GM12878 (cell line): ENCODE measurements around the gene CHKA. TPM values are rescaled to one million over a fixed set of nuclear protein-coding genes. Genes with fewer than 3 reads are reported as not detected.

Experiments used
- ATAC-seq: fragments of 200-7000 bp; cut with Tn5 transposase; 3 replicates; pipeline ENCODE4 v1.9.1; 2020; ENCODE audit warnings: mild to moderate bottlenecking, moderate library complexity
- BruUV-seq: library from RNA; stranded (reverse); fragments of 400-500 nt; replicated peaks from 2 replicates; lab custom pipeline; 2021; lab: Mats Ljungman, UMichigan
- CTCF ChIA-PET: fragments of 300-600 bp; sonication (Branson Sonifier 250); formaldehyde crosslinking; extraction: SDS; loops from one replicate; lab custom pipeline; 2021; ENCODE audit warnings: inconsistent platforms; lab: Yijun Ruan, JAX
- POLR2A ChIA-PET: fragments of 350-600 bp; formaldehyde crosslinking; extraction: SDS; loops from one replicate; lab custom pipeline; 2021; ENCODE audit warnings: inconsistent platforms; lab: Charles Lee
- RAD21 ChIA-PET: fragments of 300-600 bp; sonication (Branson Sonifier 250); formaldehyde crosslinking; loops from one replicate; lab custom pipeline; 2023; ENCODE audit warnings: antibody characterized with exemption; ENCODE audit not compliant: unreplicated experiment; lab: Charles Lee
- SMC1A ChIA-PET: fragments of 300-600 bp; sonication (Branson Sonifier 250); formaldehyde crosslinking; loops from one replicate; lab custom pipeline; 2023; ENCODE audit not compliant: unreplicated experiment, uncharacterized antibody; lab: Charles Lee
- DNase-seq: peaks from one replicate; pipeline ENCODE4 v3.0.0-alpha.2; 2011; ENCODE audit warnings: low read depth, low spot score
- FAIRE-seq: peaks from 3 replicates; lab custom pipeline; 2011; peaks lifted over from hg19 to GRCh38; lab: Jason Lieb, UNC
- H2AFZ ChIP-seq: 2 replicates; pipeline ENCODE4 v1.6.0; 2011; ENCODE audit warnings: low read depth, low read length, control low read depth; ENCODE audit not compliant: control insufficient read depth
- H3K27ac ChIP-seq: 2 replicates; pipeline ENCODE4 v1.5.1; 2011; ENCODE audit warnings: control low read depth; ENCODE audit not compliant: control insufficient read depth, insufficient read depth
- H3K27me3 ChIP-seq, 2 experiments: replicated peaks in 1 of 2; 2 replicates each; pipeline versions ENCODE4 v1.6.0 to v1.6.1; 2011; ENCODE audit warnings: low read length in 1 of 2; ENCODE audit not compliant: control insufficient read depth in 2 of 2, insufficient read depth in 2 of 2
- H3K36me3 ChIP-seq, 2 experiments: 2 replicates each; pipeline ENCODE4 v1.5.1; 2011; ENCODE audit warnings: low read length in 1 of 2; ENCODE audit not compliant: control insufficient read depth in 2 of 2, insufficient read depth in 2 of 2
- H3K4me1 ChIP-seq: 2 replicates; pipeline ENCODE4 v1.6.1; 2011; ENCODE audit warnings: mild to moderate bottlenecking, low read length, moderate library complexity, mixed read lengths; ENCODE audit not compliant: control insufficient read depth, insufficient read depth
- H3K4me2 ChIP-seq: 2 replicates; pipeline ENCODE4 v1.6.0; 2011; ENCODE audit warnings: control low read depth; ENCODE audit not compliant: control insufficient read depth, insufficient read depth
- H3K4me3 ChIP-seq: fragments of 200-600 bp; sonication (generic); 2 replicates; pipeline ENCODE4 v1.5.1; 2016
- H3K79me2 ChIP-seq: 2 replicates; pipeline ENCODE4 v1.6.0; 2011; ENCODE audit warnings: low read length; ENCODE audit not compliant: control insufficient read depth, insufficient read depth
- H3K9ac ChIP-seq: 2 replicates; pipeline ENCODE4 v1.8.0; 2011; ENCODE audit warnings: low read length, control low read depth, mixed read lengths; ENCODE audit not compliant: control insufficient read depth, insufficient read depth
- H3K9me3 ChIP-seq: replicated peaks from 3 replicates; pipeline ENCODE4 v1.5.1; 2011; ENCODE audit warnings: mild to moderate bottlenecking, low read length; ENCODE audit not compliant: control insufficient read depth, insufficient read depth
- H4K20me1 ChIP-seq: 2 replicates; pipeline ENCODE4 v1.6.0; 2011; ENCODE audit not compliant: control insufficient read depth, insufficient read depth
- KLF5 ChIP-seq: fragments of 450-650 bp; IDR thresholded peaks from 2 replicates; pipeline ENCODE4 v1.6.1; 2014; ENCODE audit warnings: mild to moderate bottlenecking; ENCODE audit not compliant: partially characterized antibody
- MEF2A ChIP-seq: IDR thresholded peaks from 2 replicates; pipeline ENCODE4 v1.6.1; 2011; ENCODE audit warnings: low read depth, mild to moderate bottlenecking, low read length, moderate library complexity; ENCODE audit not compliant: insufficient read depth
- MXI1 ChIP-seq: fragments of 150-350 bp; IDR thresholded peaks from 2 replicates; pipeline ENCODE4 v1.6.1; 2011; ENCODE audit warnings: low read depth, mild to moderate bottlenecking, inconsistent platforms, low read length, improper control_type of control experiment
- NR2F1 ChIP-seq: fragments of 450-650 bp; conservative IDR thresholded peaks from 2 replicates; pipeline ENCODE4 v1.6.1; 2017; ENCODE audit warnings: mild to moderate bottlenecking
- POLR2AphosphoS5 ChIP-seq: IDR thresholded peaks from 2 replicates; pipeline ENCODE4 v1.6.1; 2011; ENCODE audit warnings: mild to moderate bottlenecking, low read length, inconsistent platforms
- RUNX3 ChIP-seq: IDR thresholded peaks from 2 replicates; pipeline ENCODE4 v1.6.1; 2012; ENCODE audit warnings: low read length, inconsistent platforms
- SMARCA5 ChIP-seq: fragments of 450-650 bp; IDR thresholded peaks from 2 replicates; pipeline ENCODE4 v1.6.1; 2017; ENCODE audit warnings: mild to moderate bottlenecking
- SRF ChIP-seq, 2 experiments: IDR thresholded peaks; 2 replicates each; pipeline ENCODE4 v1.6.1; 2011; ENCODE audit warnings: low read depth in 2 of 2, low read length in 2 of 2, mild to moderate bottlenecking in 1 of 2, moderate library complexity in 1 of 2
- STAT3 ChIP-seq: IDR thresholded peaks from 2 replicates; pipeline ENCODE4 v1.6.1; 2011; ENCODE audit warnings: low read depth, low read length, improper control_type of control experiment
- TCF7 ChIP-seq: IDR thresholded peaks from 2 replicates; pipeline ENCODE4 v1.6.1; 2014; ENCODE audit warnings: antibody characterized with exemption, borderline replicate concordance
- YY1 ChIP-seq: IDR thresholded peaks from 2 replicates; pipeline ENCODE4 v1.6.1; 2011; ENCODE audit warnings: low read depth, mild to moderate bottlenecking, low read length
- ZNF687 ChIP-seq: fragments of 450-650 bp; IDR thresholded peaks from 2 replicates; pipeline ENCODE4 v1.6.1; 2017; ENCODE audit warnings: mild to moderate bottlenecking, moderate library complexity
- WGBS: methylation state at CpG from one replicate; pipeline ENCODE4 v1.1.6; 2016; ENCODE audit warnings: low lambda C conversion rate; ENCODE audit not compliant: insufficient replicate concordance, insufficient coverage; ENCODE audit errors: missing lambda C conversion rate; 5-methylcytosine and 5-hydroxymethylcytosine counted together
- in situ Hi-C: fragments of 300-500 bp; cut with MboI; formaldehyde crosslinking; loops from 9 replicates; pipeline ENCODE4 v1.14.3; 2018; ENCODE audit warnings: mixed read lengths
- intact Hi-C: fragments of 100-400 bp; cut with micrococcal nuclease; formaldehyde crosslinking; loops from one replicate; pipeline ENCODE4 v1.14.2; 2022; ENCODE audit not compliant: unreplicated experiment
- polyA plus RNA-seq, 11 experiments: library from polyadenylated mRNA; depleted of rRNA in 4 of 11; unstranded in 6 of 11; stranded (reverse) in 5 of 11; fragments of >200 nt; fragmentation: Nextera tagmentation in 4 of 11; fragmentation: Illumina TruSeq in 1 of 11; extraction: Ambion mirVana in 4 of 11; extraction: Trizol in 1 of 11; gene quantifications; 1 replicate in 1 of 11; 2 replicates in 10 of 11; pipeline versions ENCODE4 v1.2.1 to v1.2.3, GENCODE V29; 2011 to 2016; ENCODE audit warnings: inconsistent platforms in 2 of 11, missing spikeins in 2 of 11, low read depth in 1 of 11
- total RNA-seq, 4 experiments: library from RNA; depleted of rRNA in 3 of 4; stranded (reverse); fragments of >200 nt in 3 of 4; fragmentation: Illumina TruSeq in 1 of 4; extraction: Trizol in 1 of 4; gene quantifications; 2 replicates each; pipeline versions ENCODE4 v1.2.1 to v1.2.3, GENCODE V29; 2013 to 2021
- TF ChIP-seq, protein P1 (sequence below): IDR thresholded peaks from 2 replicates; pipeline ENCODE4 v1.6.1; 2012; ENCODE audit warnings: improper control_type of control experiment, low read depth, low read length; ENCODE audit not compliant: insufficient replicate concordance

Gene CHKA
- total and polyA plus RNA-seq, 10 of the 15 experiments (the other 5 are each of a cell fraction or from before 2014, with no cell fraction given) = 5.2 to 29.2 (median 21.2) TPM

GRCh38 chr11:68099474-68100405 lies 21.4 kb downstream of the CHKA start:
- in situ Hi-C loops = no loop called here
- peak overlapping the region; percentile 57 for H3K9ac ChIP-seq
- SMC1A ChIA-PET = interaction anchor here (0.7 to 4.8 kb wide), 9 partner anchors 8 to 158 kb away, joined by 3 to 40 read pairs (median 5); partner anchors contain the start of gene CHKA
- no peaks in the 10 kb centered on the region for H3K9me3 ChIP-seq
- peak; percentile 52 for DNase-seq
- H3K4me1 ChIP-seq = peaks cover 8% of the 10 kb centered on the region
- H3K36me3 ChIP-seq = peaks cover 0 to under 1% of the 10 kb centered on the region in 2 experiments; a peak in 2 of 4 replicates
- CTCF ChIA-PET = interaction anchor here (0.7 to 3.5 kb wide), 7 partner anchors 10 to 105 kb away, joined by 3 to 14 read pairs (median 4); no protein-coding TSS in a partner anchor
- POLR2A ChIA-PET = interaction anchor here (0.6 to 4.2 kb wide), 5 partner anchors 11 to 69 kb away, joined by 3 to 34 read pairs (median 3); partner anchors contain the start of genes NDUFS8 and TCIRG1
- peak; percentile 95 for FAIRE-seq
- RAD21 ChIA-PET = interaction anchor here (0.9 to 3.1 kb wide), 3 partner anchors 18 to 271 kb away, joined by 3 to 28 read pairs (median 3); no protein-coding TSS in a partner anchor
- H4K20me1 ChIP-seq = no peaks in the 10 kb centered on the region
- H3K79me2 ChIP-seq = peaks cover 47% of the 10 kb centered on the region
- WGBS = 49% methylated on average over 12 of the region's 12 CpGs
- peak; percentile 96 for ATAC-seq
- H3K27me3 ChIP-seq = no peaks in the 10 kb centered on the region
- peak overlapping the region; percentile 14 for H3K4me3 ChIP-seq
- peak overlapping the region; percentile 69 for H2AFZ ChIP-seq
- BruUV-seq = no TSS peak
- peak overlapping the region; percentile 84 for H3K4me2 ChIP-seq
- peak overlapping the region; percentile 83 for H3K27ac ChIP-seq
- intact Hi-C loops = no loop called here
- TF ChIP-seq STAT3 (no peak), POLR2AphosphoS5 (peak; percentile 30; the same call in 1 of the 2 replicates), MXI1 (peak; percentile 60; the same call in 1 of the 2 replicates), KLF5 (no peak), MEF2A (0 out of 2 replicates have a peak, but pooled peaks have one; percentile 8), YY1 (0 out of 2 replicates have a peak, but pooled peaks have one; percentile 28), SRF (IDR thresholded peaks at IDR 0.05; ENCODE audit: low read depth in 2 of 2, low read length in 2 of 2) (no peak), RUNX3 (peak; percentile 76), NR2F1 (peak; percentile 66; the same call in 1 of the 2 replicates), ZNF687 (0 out of 2 replicates have a peak, but pooled peaks have one; percentile 46), TCF7 (peak; percentile 79), SMARCA5 (peak; percentile 88)
- TF ChIP-seq, protein P1, sequence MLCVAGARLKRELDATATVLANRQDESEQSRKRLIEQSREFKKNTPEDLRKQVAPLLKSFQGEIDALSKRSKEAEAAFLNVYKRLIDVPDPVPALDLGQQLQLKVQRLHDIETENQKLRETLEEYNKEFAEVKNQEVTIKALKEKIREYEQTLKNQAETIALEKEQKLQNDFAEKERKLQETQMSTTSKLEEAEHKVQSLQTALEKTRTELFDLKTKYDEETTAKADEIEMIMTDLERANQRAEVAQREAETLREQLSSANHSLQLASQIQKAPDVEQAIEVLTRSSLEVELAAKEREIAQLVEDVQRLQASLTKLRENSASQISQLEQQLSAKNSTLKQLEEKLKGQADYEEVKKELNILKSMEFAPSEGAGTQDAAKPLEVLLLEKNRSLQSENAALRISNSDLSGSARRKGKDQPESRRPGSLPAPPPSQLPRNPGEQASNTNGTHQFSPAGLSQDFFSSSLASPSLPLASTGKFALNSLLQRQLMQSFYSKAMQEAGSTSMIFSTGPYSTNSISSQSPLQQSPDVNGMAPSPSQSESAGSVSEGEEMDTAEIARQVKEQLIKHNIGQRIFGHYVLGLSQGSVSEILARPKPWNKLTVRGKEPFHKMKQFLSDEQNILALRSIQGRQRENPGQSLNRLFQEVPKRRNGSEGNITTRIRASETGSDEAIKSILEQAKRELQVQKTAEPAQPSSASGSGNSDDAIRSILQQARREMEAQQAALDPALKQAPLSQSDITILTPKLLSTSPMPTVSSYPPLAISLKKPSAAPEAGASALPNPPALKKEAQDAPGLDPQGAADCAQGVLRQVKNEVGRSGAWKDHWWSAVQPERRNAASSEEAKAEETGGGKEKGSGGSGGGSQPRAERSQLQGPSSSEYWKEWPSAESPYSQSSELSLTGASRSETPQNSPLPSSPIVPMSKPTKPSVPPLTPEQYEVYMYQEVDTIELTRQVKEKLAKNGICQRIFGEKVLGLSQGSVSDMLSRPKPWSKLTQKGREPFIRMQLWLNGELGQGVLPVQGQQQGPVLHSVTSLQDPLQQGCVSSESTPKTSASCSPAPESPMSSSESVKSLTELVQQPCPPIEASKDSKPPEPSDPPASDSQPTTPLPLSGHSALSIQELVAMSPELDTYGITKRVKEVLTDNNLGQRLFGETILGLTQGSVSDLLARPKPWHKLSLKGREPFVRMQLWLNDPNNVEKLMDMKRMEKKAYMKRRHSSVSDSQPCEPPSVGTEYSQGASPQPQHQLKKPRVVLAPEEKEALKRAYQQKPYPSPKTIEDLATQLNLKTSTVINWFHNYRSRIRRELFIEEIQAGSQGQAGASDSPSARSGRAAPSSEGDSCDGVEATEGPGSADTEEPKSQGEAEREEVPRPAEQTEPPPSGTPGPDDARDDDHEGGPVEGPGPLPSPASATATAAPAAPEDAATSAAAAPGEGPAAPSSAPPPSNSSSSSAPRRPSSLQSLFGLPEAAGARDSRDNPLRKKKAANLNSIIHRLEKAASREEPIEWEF = peak; percentile 12
